DMS79 (cell line): ENCODE results near the gene TIPRL.
"Not testable (repeated sequence)": the region's sequence is repeated elsewhere in the genome, so short reads cannot be mapped to it uniquely, and the experiment has no call there.

Experiments
- DNase-seq: peaks from one replicate; lab custom pipeline; 2025; lab: John Stamatoyannopoulos, UW

TIPRL gene

GRCh38 chr1:168159251-168159650 lies 19.5 kb upstream of the TIPRL start:
- no peak for DNase-seq

- DNase-seq = no peak
These were observed 18.8 kb upstream of the TIPRL start for GRCh38 chr1:168159979-168160378.

GRCh38 chr1:168161459-168161858 lies 17.3 kb upstream of the TIPRL start:
- no peak for DNase-seq

- no peak for DNase-seq
These were observed 15.1 kb upstream of the TIPRL start for GRCh38 chr1:168163670-168164069.

GRCh38 chr1:168164771-168165170 lies 14.0 kb upstream of the TIPRL start:
- no peak for DNase-seq

- no peak for DNase-seq
These were observed 11.0 kb upstream of the TIPRL start for GRCh38 chr1:168167806-168168205.

- no peak for DNase-seq
These were observed 7.9 kb upstream of the TIPRL start for GRCh38 chr1:168170564-168171508.

- DNase-seq = no peak
These were observed 6.4 kb upstream of the TIPRL start for GRCh38 chr1:168172250-168172915.

- DNase-seq = no peak
These were observed 530 bp upstream of the TIPRL start for GRCh38 chr1:168178227-168178637.

- DNase-seq = no peak
These were observed 831 bp downstream of the TIPRL start for GRCh38 chr1:168179438-168180147.

GRCh38 chr1:168180148-168180524 lies 1.4 kb downstream of the TIPRL start:
- DNase-seq = no peak

GRCh38 chr1:168181063-168181720 lies 2.4 kb downstream of the TIPRL start:
- DNase-seq = not testable (repeated sequence)

- DNase-seq = no peak
These were observed 8.4 kb downstream of the TIPRL start for GRCh38 chr1:168187177-168187576.

GRCh38 chr1:168190403-168190802 lies 11.6 kb downstream of the TIPRL start:
- DNase-seq = peak; percentile 67

- DNase-seq = no peak
These were observed 16.7 kb downstream of the TIPRL start for GRCh38 chr1:168195199-168196135.

GRCh38 chr1:168199056-168199455 lies 20.3 kb downstream of the TIPRL start:
- no peak for DNase-seq

GRCh38 chr1:168202941-168203654 lies 24.3 kb downstream of the TIPRL start:
- no peak for DNase-seq

- DNase-seq = no peak
These were observed 27.3 kb downstream of the TIPRL start for GRCh38 chr1:168206111-168206510.

- DNase-seq = not testable (repeated sequence)
These were observed 28.9 kb downstream of the TIPRL start for GRCh38 chr1:168207673-168208072.

GRCh38 chr1:168210312-168210711 lies 31.6 kb downstream of the TIPRL start:
- no peak for DNase-seq
